IPS DF 6.9 (cell line): ENCODE measurements around the gene TSPOAP1.

Experiments used
- DNase-seq: peaks from one replicate; pipeline ENCODE4 v3.0.0-alpha.2; 2013; ENCODE audit warnings: low read depth, low spot score
- H3K27ac ChIP-seq: one replicate; pipeline ENCODE4 v1.5.1; 2013; ENCODE audit warnings: low read length, control low read depth
- H3K27me3 ChIP-seq: 2 replicates; pipeline ENCODE4 v1.6.1; 2013; ENCODE audit warnings: mild to moderate bottlenecking, low read length; ENCODE audit not compliant: control insufficient read depth, insufficient read depth
- H3K36me3 ChIP-seq: 2 replicates; pipeline ENCODE4 v1.6.1; 2013; ENCODE audit warnings: low read length; ENCODE audit not compliant: control insufficient read depth, insufficient read depth
- H3K4me1 ChIP-seq: 2 replicates; pipeline ENCODE4 v1.6.1; 2013; ENCODE audit warnings: low read length; ENCODE audit not compliant: control insufficient read depth, insufficient read depth
- H3K4me3 ChIP-seq: 2 replicates; pipeline ENCODE4 v1.5.1; 2013; ENCODE audit warnings: mild to moderate bottlenecking, low read length
- H3K9me3 ChIP-seq: 2 replicates; pipeline ENCODE4 v1.6.1; 2013; ENCODE audit warnings: low read length, inconsistent platforms; ENCODE audit not compliant: control insufficient read depth, insufficient read depth
- WGBS: extraction: QIAGEN DNeasy Blood & Tissue Kit; methylation state at CpG from one replicate; pipeline ENCODE4 v1.1.7; 2013; ENCODE audit warnings: mixed read lengths, missing lambda C conversion rate; ENCODE audit not compliant: insufficient read length, insufficient coverage; 5-methylcytosine and 5-hydroxymethylcytosine counted together

TSPOAP1 gene, protein sequence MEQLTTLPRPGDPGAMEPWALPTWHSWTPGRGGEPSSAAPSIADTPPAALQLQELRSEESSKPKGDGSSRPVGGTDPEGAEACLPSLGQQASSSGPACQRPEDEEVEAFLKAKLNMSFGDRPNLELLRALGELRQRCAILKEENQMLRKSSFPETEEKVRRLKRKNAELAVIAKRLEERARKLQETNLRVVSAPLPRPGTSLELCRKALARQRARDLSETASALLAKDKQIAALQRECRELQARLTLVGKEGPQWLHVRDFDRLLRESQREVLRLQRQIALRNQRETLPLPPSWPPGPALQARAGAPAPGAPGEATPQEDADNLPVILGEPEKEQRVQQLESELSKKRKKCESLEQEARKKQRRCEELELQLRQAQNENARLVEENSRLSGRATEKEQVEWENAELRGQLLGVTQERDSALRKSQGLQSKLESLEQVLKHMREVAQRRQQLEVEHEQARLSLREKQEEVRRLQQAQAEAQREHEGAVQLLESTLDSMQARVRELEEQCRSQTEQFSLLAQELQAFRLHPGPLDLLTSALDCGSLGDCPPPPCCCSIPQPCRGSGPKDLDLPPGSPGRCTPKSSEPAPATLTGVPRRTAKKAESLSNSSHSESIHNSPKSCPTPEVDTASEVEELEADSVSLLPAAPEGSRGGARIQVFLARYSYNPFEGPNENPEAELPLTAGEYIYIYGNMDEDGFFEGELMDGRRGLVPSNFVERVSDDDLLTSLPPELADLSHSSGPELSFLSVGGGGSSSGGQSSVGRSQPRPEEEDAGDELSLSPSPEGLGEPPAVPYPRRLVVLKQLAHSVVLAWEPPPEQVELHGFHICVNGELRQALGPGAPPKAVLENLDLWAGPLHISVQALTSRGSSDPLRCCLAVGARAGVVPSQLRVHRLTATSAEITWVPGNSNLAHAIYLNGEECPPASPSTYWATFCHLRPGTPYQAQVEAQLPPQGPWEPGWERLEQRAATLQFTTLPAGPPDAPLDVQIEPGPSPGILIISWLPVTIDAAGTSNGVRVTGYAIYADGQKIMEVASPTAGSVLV (N-terminal part only)

DNA sequence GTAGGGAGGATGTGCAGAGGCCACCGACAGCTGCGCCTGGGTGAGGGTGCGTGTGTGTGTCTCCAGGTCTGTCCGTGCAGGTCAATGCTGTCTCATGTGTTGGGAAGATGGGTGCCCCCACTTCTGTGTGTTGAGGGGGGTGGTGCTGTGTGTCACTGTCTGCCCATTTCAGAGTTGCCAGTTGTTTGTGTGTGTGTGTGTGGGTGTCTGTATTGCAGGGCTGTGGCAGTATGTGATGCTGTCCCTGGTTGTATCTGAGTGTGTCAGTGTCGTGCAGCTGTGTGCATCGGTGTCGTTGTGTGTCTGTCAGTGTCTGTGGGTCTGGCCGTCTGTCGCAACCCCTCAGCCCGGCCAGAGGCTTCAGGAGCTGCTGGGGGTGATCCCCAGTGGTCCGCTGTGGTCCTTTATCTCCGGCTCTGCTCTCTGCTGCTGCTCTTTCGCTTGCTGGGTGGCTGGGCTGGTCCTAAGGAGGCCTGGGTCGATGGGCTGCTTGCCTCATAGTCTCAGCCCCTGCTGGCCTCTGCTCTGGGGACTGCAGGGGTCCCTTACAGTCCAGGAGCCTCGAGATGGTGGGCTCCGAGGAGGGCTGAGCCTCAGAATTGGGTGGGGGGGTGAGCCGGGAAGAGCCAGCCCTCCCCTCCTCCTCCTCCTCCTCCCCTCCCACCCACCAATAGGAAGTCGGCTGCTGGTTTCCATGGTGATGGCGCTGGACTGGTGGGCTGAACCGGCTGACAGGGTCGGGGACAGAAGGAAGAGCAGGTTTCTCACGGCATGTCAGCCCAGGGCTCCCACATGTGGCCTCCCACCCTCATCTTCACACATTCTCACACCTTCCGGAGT lies at the start of gene TSPOAP1:
Gene TSPOAP1, minus strand, starts transcription at position 601 of the 840 bp plus-strand sequence. CDS start 875 bp downstream, outside the sequence.
- H3K4me3 ChIP-seq: no peak within 1 kb of the TSS
- no peaks in the 10 kb centered on the region for H3K36me3 ChIP-seq
- no peak within 1 kb of the TSS for H3K27ac ChIP-seq
- no peaks in the 10 kb centered on the region for H3K9me3 ChIP-seq
- peaks cover 19% of the 10 kb centered on the region for H3K4me1 ChIP-seq
- DNase-seq: no peak
- WGBS: no CpG with 5 or more reads among the region's 23 CpGs
- no peaks in the 10 kb centered on the region for H3K27me3 ChIP-seq

DNA sequence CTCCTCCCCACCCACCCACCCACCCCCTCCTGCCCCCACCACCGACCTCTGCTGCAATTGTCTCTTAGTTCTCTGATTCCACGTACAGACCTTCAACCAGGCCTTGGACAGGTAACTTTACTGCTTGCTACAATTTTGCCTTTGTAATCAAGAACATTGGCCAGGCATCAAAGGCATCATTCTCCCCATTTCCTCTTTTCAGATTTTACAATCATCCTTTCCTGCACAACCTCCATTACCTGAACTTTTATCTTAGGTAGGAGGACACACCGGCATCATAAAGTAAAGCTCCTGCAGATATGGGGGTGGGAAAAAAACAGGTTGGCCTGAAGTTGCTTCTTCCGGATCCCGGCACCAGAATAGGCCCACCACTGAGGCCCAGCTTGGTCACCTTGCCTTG lies 49.1 kb upstream of the TSPOAP1 start:
- Histone ChIP-seq H3K4me3 (no peak overlapping the region), H3K9me3 (no peaks in the 10 kb centered on the region), H3K27ac (no peak overlapping the region), H3K27me3 (no peaks in the 10 kb centered on the region), H3K4me1 (peaks cover 5% of the 10 kb centered on the region), H3K36me3 (no peaks in the 10 kb centered on the region)
- no CpG with 5 or more reads among the region's 5 CpGs for WGBS
- DNase-seq: no peak

GRCh38 chr17:58377093-58377601 lies 48.6 kb upstream of the TSPOAP1 start:
- H3K36me3 ChIP-seq: no peaks in the 10 kb centered on the region
- H3K9me3 ChIP-seq: no peaks in the 10 kb centered on the region
- DNase-seq: no peak
- no peak overlapping the region for H3K4me3 ChIP-seq
- H3K27me3 ChIP-seq: no peaks in the 10 kb centered on the region
- no CpG with 5 or more reads among the region's 3 CpGs for WGBS
- H3K27ac ChIP-seq: no peak overlapping the region
- H3K4me1 ChIP-seq: peaks cover 5% of the 10 kb centered on the region

- H3K4me1 ChIP-seq: peaks cover 5% of the 10 kb centered on the region
- no peaks in the 10 kb centered on the region for H3K27me3 ChIP-seq
- WGBS: no CpG with 5 or more reads among the region's 4 CpGs
- no peak for DNase-seq
- no peaks in the 10 kb centered on the region for H3K36me3 ChIP-seq
- H3K4me3 ChIP-seq: no peak overlapping the region
- no peak overlapping the region for H3K27ac ChIP-seq
- no peaks in the 10 kb centered on the region for H3K9me3 ChIP-seq
These were observed 47.9 kb upstream of the TSPOAP1 start for GRCh38 chr17:58376472-58377000.

DNA sequence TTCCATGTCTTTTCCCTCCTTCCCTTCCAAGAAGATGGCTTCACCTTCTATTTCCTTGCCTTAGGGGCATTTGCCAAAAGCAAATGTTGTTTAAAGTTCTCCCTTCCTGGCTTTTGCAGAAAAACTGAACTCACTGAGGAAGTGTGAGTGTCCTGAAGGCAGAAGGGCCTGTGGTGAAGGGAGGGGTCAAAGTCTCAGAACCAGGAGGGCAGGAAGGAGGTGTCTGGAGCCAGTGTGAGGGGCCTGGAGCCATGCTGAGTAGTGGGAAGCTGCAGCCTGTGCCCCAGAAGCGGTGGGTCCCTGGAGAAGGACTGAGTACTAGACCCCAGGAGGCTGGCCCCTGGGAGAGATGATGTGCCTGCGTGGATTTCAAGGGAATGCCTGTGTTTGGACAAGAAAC lies 47.2 kb upstream of the TSPOAP1 start:
- no peak for DNase-seq
- no peak overlapping the region for H3K27ac ChIP-seq
- no CpG with 5 or more reads among the region's 2 CpGs for WGBS
- H3K9me3 ChIP-seq: no peaks in the 10 kb centered on the region
- H3K4me1 ChIP-seq: peaks cover 5% of the 10 kb centered on the region
- H3K4me3 ChIP-seq: no peak overlapping the region
- no peaks in the 10 kb centered on the region for H3K36me3 ChIP-seq
- H3K27me3 ChIP-seq: no peaks in the 10 kb centered on the region

GRCh38 chr17:58375256-58375655 lies 46.7 kb upstream of the TSPOAP1 start:
- H3K27ac ChIP-seq: no peak overlapping the region
- H3K4me3 ChIP-seq: no peak overlapping the region
- no CpG with 5 or more reads among the region's 5 CpGs for WGBS
- H3K4me1 ChIP-seq: peaks cover 5% of the 10 kb centered on the region
- H3K9me3 ChIP-seq: no peaks in the 10 kb centered on the region
- no peaks in the 10 kb centered on the region for H3K27me3 ChIP-seq
- H3K36me3 ChIP-seq: no peaks in the 10 kb centered on the region
- DNase-seq: no peak

- WGBS: no CpG with 5 or more reads among the region's 1 CpG
- no peaks in the 10 kb centered on the region for H3K36me3 ChIP-seq
These were observed 45.3 kb upstream of the TSPOAP1 start for GRCh38 chr17:58373923-58374322.

GRCh38 chr17:58373003-58373402 lies 44.4 kb upstream of the TSPOAP1 start:
- H3K4me1 ChIP-seq: peaks cover 5% of the 10 kb centered on the region
- no peak overlapping the region for H3K4me3 ChIP-seq
- no CpG with 5 or more reads among the region's 5 CpGs for WGBS
- no peaks in the 10 kb centered on the region for H3K36me3 ChIP-seq
- no peak overlapping the region for H3K27ac ChIP-seq
- H3K9me3 ChIP-seq: no peaks in the 10 kb centered on the region
- no peak for DNase-seq
- no peaks in the 10 kb centered on the region for H3K27me3 ChIP-seq

More at GRCh38 chr17:58373923-58374322, 45.3 kb upstream of the TSPOAP1 start:
- Histone ChIP-seq H3K9me3 (no peaks in the 10 kb centered on the region), H3K27me3 (no peaks in the 10 kb centered on the region), H3K27ac (no peak overlapping the region), H3K4me3 (no peak overlapping the region), H3K4me1 (peaks cover 5% of the 10 kb centered on the region)
- DNase-seq: no peak

GRCh38 chr17:58371300-58371950 lies 42.8 kb upstream of the TSPOAP1 start:
- Histone ChIP-seq H3K27ac (no peak overlapping the region), H3K9me3 (no peaks in the 10 kb centered on the region), H3K4me1 (peaks cover under 1% of the 10 kb centered on the region; the same call in 1 of the 2 replicates), H3K36me3 (no peaks in the 10 kb centered on the region), H3K27me3 (no peaks in the 10 kb centered on the region), H3K4me3 (no peak overlapping the region)
- DNase-seq: no peak
- no CpG with 5 or more reads among the region's 6 CpGs for WGBS
